GM19240 (cell line): Measurements from ENCODE around the gene ZBTB2.

ENCODE experiments used
- DNase-seq: peaks from one replicate; pipeline ENCODE4 v3.0.0; 2011; ENCODE audit warnings: low spot score; ENCODE audit not compliant: insufficient read length

The ZBTB2 gene

GRCh38 chr6:151391471-151392413 lies at the start of gene ZBTB2:
TSS of gene ZBTB2 (minus strand) at chr6:151391559. CDS start at chr6:151373637, 17,922 bp downstream.
- DNase-seq = no peak

GRCh38 chr6:151440930-151441329 lies 49.6 kb upstream of the ZBTB2 start:
- no peak for DNase-seq

- DNase-seq = no peak
Measured at GRCh38 chr6:151440498-151440897, 49.1 kb upstream of the ZBTB2 start.

GRCh38 chr6:151437401-151437800 lies 46.0 kb upstream of the ZBTB2 start:
- DNase-seq = no peak

- no peak for DNase-seq
Measured at GRCh38 chr6:151436802-151437201, 45.4 kb upstream of the ZBTB2 start.

- DNase-seq = no peak
Measured at GRCh38 chr6:151436300-151436699, 44.9 kb upstream of the ZBTB2 start.

- no peak for DNase-seq
Measured at GRCh38 chr6:151434369-151434768, 43.0 kb upstream of the ZBTB2 start.

GRCh38 chr6:151432651-151433050 lies 41.3 kb upstream of the ZBTB2 start:
- no peak for DNase-seq

GRCh38 chr6:151431337-151431736 lies 40.0 kb upstream of the ZBTB2 start:
- DNase-seq = no peak

- DNase-seq = no peak
Measured at GRCh38 chr6:151430886-151431285, 39.5 kb upstream of the ZBTB2 start.

- no peak for DNase-seq
Measured at GRCh38 chr6:151428093-151428735, 36.9 kb upstream of the ZBTB2 start.

- no peak for DNase-seq
Measured at GRCh38 chr6:151425561-151425960, 34.2 kb upstream of the ZBTB2 start.

- DNase-seq = no peak
Measured at GRCh38 chr6:151422981-151423380, 31.6 kb upstream of the ZBTB2 start.

- no peak for DNase-seq
Measured at GRCh38 chr6:151417477-151417876, 26.1 kb upstream of the ZBTB2 start.

GRCh38 chr6:151414641-151415260 lies 23.4 kb upstream of the ZBTB2 start:
- no peak for DNase-seq

GRCh38 chr6:151413372-151414145 lies 22.2 kb upstream of the ZBTB2 start:
- DNase-seq = no peak

- no peak for DNase-seq
Measured at GRCh38 chr6:151412909-151413308, 21.6 kb upstream of the ZBTB2 start.

- DNase-seq = no peak
Measured at GRCh38 chr6:151409679-151410078, 18.3 kb upstream of the ZBTB2 start.

- DNase-seq = no peak
Measured at GRCh38 chr6:151409260-151409659, 17.9 kb upstream of the ZBTB2 start.

- DNase-seq = no peak
Measured at GRCh38 chr6:151408858-151409257, 17.5 kb upstream of the ZBTB2 start.

- DNase-seq = no peak
Measured at GRCh38 chr6:151403919-151404308, 12.6 kb upstream of the ZBTB2 start.
